HCT116 (cell line): ENCODE results near the gene HRK.

Source experiments
- ATF3 ChIP-seq: IDR thresholded peaks from 2 replicates; pipeline ENCODE4 v1.6.1; 2012
- JUND ChIP-seq: IDR thresholded peaks from 2 replicates; pipeline ENCODE4 v1.6.1; 2012
- POLR2A ChIP-seq: IDR thresholded peaks from 2 replicates; pipeline ENCODE4 v1.7.0; 2011; ENCODE audit warnings: borderline replicate concordance; ENCODE audit not compliant: insufficient read depth, insufficient read length; ENCODE audit errors: extremely low read depth
- REST ChIP-seq: IDR thresholded peaks from 2 replicates; pipeline ENCODE4 v1.6.1; 2012; ENCODE audit warnings: low read depth
- SRF ChIP-seq: IDR thresholded peaks from 2 replicates; pipeline ENCODE4 v1.6.1; 2012; ENCODE audit warnings: low read depth
- TCF7L2 ChIP-seq: IDR thresholded peaks from 2 replicates; pipeline ENCODE4 v1.7.0; 2011; ENCODE audit warnings: borderline replicate concordance, inconsistent platforms; ENCODE audit not compliant: insufficient read depth, insufficient read length; ENCODE audit errors: extremely low read depth
- YY1 ChIP-seq: IDR thresholded peaks from 2 replicates; pipeline ENCODE4 v1.6.1; 2011; ENCODE audit warnings: low read length, low read depth, moderate library complexity, mild to moderate bottlenecking; ENCODE audit not compliant: insufficient replicate concordance; ENCODE audit errors: extremely low read depth
- ZFX ChIP-seq: fragments of 450-650 bp; IDR thresholded peaks from 2 replicates; pipeline ENCODE4 v1.6.1; 2017
- TF ChIP-seq, protein P1 (sequence below), 3 experiments: fragments of 200-600 bp in 1 of 3; sonication (generic) in 1 of 3; IDR thresholded peaks in 2 of 3; conservative IDR thresholded peaks in 1 of 3; 2 replicates each; pipeline ENCODE4 v1.5.1; 2012 to 2017; ENCODE audit warnings: low read depth in 2 of 3, low read length in 2 of 3, antibody characterized with exemption in 1 of 3, borderline replicate concordance in 1 of 3, control low read depth in 1 of 3, mild to moderate bottlenecking in 1 of 3, mixed read lengths in 1 of 3, mixed run types in 1 of 3, moderate library complexity in 1 of 3; ENCODE audit not compliant: insufficient read depth in 1 of 3
- TF ChIP-seq, protein P2 (sequence below): IDR thresholded peaks from 2 replicates; pipeline ENCODE4 v1.6.1; 2012

- TF ChIP-seq, protein P1, sequence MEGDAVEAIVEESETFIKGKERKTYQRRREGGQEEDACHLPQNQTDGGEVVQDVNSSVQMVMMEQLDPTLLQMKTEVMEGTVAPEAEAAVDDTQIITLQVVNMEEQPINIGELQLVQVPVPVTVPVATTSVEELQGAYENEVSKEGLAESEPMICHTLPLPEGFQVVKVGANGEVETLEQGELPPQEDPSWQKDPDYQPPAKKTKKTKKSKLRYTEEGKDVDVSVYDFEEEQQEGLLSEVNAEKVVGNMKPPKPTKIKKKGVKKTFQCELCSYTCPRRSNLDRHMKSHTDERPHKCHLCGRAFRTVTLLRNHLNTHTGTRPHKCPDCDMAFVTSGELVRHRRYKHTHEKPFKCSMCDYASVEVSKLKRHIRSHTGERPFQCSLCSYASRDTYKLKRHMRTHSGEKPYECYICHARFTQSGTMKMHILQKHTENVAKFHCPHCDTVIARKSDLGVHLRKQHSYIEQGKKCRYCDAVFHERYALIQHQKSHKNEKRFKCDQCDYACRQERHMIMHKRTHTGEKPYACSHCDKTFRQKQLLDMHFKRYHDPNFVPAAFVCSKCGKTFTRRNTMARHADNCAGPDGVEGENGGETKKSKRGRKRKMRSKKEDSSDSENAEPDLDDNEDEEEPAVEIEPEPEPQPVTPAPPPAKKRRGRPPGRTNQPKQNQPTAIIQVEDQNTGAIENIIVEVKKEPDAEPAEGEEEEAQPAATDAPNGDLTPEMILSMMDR (IDR thresholded peaks at IDR 0.05 in 2 of 3, conservative IDR thresholded peaks at IDR 0.05 in 1 of 3; ENCODE audit: borderline replicate concordance in 1 of 3, insufficient read depth in 1 of 3, low read depth in 2 of 3, low read length in 2 of 3), result no peak
- TF ChIP-seq ZFX, result no peak
- no peak for TF ChIP-seq TCF7L2
- TF ChIP-seq, protein P2, sequence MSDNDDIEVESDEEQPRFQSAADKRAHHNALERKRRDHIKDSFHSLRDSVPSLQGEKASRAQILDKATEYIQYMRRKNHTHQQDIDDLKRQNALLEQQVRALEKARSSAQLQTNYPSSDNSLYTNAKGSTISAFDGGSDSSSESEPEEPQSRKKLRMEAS, result no peak
- no peak for TF ChIP-seq SRF
- TF ChIP-seq JUND, result no peak
- no peak for TF ChIP-seq REST
- TF ChIP-seq POLR2A, result no peak
- no peak for TF ChIP-seq ATF3
- TF ChIP-seq YY1, result no peak
Observed at GRCh38 chr12:116928504-116928903, 47.3 kb upstream of the HRK start.
